CD4-positive, alpha-beta T cell treated with Interleukin-6 for 4 hours (primary cell): ENCODE measurements around the gene CNTD1.

ENCODE experiments used
- DNase-seq: peaks from one replicate; pipeline ENCODE4 v3.0.0-alpha.2; 2020; ENCODE audit warnings: mixed read lengths

Gene CNTD1

DNA sequence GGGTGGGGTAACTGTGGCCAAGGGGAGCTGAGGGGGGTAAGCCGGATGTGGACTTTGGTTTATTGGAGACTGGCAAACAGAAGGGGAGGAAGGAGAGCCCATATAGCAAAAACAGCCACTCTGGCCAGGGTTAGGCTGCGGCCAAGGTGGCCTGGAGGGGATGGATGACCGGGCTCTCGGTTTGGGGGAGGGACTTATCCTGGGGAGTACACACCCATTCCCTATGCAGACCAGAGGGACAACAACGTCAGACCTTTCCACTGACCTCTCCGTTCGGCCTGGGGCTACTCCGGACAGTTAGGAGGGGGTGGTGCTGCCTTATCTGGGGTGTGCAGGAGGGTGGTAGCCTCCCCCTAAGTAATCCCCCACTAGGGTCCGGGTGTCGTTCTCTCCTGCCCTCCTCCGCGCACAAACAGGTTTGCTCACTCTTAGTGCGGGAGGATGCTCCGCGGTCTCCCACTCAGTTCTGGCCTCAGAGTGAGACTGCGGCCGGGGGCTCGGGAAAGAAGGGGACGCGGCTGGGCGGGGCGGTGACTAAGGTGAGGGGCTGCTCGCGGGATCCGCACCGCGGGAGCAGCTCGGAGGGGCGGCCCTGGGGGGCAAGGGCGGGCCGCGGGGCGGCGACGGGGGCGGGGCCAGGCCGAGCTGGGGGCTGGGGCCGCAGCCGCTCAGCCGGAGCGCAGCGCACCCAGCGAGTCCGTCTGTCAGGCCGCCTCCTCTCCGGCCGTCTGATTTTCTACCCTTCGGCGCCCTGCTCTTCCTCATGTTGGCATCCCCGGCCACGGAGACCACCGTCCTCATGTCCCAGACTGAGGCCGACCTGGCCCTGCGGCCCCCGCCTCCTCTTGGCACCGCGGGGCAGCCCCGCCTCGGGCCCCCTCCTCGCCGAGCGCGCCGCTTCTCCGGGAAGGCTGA, 18.5 kb upstream of the CNTD1 start, which contains the start of gene WNK4:
TSS of gene WNK4 (plus strand) at position 675 of the 915 bp plus-strand sequence. CDS start at position 764, 89 bp downstream.
- DNase-seq, result no peak

DNA sequence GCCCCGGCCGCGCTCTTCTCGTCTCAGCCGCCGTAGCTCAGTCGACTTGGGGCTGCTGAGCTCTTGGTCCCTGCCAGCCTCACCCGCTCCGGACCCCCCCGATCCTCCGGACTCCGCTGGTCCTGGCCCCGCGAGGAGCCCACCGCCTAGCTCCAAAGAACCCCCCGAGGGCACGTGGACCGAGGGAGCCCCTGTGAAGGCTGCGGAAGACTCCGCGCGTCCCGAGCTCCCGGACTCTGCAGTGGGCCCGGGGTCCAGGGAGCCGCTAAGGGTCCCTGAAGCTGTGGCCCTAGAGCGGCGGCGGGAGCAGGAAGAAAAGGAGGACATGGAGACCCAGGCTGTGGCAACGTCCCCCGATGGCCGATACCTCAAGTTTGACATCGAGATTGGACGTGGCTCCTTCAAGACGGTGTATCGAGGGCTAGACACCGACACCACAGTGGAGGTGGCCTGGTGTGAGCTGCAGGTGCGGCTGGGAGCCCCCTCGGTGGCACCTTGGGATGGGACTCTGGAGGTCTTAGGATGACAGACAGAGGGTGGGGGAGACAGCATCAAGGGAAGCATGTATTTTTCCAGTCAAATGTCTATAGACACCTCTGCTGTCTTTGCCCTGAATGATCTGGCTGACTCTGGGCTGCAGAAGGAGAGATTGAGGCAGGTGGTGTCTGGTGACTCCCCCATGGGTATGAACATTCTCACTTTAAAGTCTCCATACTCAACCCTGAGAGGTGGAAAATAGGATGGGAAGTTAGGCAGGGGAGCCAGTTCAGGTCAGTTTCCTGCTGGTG, 17.6 kb upstream of the CNTD1 start:
- DNase-seq, result no peak

DNA sequence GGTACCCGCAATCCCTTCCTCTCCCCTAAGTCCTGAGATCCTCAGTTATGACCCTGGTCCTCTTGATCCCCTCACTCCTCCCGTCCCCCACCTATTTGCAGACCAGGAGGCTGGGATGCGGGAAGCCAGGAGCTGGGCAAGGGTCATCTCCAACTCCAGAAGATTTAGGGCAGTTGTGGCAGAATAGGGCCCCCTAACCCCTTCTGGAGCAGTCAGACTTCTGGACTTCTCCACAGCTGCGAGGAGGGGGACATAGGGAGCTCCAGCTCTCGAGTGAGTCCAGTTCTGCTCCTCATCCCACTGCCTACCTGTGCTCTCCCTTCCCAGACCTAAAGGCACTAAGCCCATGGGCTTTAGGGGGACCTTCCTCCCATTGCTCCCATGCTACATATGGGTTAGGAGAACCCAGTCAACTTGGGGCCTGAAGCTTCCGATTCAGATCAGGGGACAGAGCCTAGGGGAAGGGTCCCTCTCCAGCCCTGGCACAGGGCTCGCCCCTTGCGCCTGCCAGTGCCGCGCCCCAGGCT, 17.0 kb upstream of the CNTD1 start:
- no peak for DNase-seq

DNA sequence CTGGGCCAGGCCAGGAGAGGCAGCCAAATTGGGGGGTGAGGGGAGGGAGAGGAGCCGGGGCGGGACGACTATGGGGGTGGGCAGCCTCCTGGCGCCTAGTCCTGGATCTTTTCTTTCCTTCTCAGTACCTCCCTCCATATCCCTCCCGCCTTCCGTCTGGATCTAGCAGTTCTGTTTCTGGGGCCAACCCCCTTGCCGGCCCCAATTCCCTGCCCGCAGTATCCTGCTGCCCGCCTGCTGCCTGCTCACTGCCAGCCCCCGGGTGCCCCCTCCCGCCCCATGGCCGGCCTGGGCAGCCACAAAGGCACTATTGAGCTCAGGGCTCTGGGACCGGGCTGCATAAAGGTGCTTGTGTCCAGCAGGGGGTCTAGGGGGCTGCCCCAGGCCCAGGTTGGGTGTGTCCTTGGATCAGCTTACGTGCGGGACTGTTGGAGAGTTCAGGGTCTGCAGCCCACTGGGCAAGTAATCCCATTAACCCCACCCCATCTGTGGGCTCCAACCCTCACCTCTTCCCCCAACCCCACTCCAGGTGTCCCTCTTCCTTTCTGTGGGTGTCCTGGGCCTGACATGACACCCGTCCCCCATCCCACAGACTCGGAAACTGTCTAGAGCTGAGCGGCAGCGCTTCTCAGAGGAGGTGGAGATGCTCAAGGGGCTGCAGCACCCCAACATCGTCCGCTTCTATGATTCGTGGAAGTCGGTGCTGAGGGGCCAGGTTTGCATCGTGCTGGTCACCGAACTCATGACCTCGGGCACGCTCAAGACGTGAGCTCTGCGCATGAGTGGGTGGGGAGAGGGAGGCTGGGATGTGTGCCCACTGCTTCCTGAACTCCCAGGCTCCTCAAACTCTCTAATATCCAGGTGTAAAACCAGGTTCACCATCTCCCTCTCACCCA, 16.2 kb upstream of the CNTD1 start:
- DNase-seq, result no peak

DNA sequence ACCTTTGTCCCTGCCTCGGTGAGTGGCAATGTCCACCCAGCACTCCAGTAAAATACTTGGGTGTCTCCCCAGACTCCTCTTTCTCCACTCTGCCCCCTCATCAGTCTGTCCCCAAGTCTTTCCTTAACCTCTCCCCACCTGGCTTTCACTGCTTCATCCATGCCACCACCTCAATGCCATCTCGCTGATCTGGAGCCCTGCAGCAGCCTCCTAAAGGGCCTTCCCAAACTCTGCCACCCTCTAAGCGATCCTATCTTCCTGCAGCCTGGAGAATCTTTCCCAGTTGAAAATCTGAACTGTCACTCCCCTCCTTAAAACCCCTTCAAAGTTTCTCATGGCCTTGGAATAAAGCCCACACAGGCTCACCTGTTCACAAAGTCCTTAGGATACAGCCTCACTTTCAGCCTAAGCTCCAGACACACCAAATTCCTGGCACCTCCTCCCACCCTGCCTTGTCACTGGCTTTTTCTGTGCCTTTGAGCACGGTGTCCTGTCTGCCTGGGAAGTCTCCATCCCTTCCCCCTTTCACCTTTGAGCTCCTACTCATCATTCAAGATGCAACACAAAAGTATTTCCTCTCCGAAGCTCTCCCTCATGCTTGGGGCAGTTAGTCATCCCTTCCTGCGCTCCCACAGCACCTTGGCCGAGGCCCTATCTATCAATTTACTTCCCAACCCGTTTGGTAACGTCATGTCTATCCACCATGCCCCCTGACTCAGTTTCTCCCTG, 15.4 kb upstream of the CNTD1 start:
- no peak for DNase-seq

DNA sequence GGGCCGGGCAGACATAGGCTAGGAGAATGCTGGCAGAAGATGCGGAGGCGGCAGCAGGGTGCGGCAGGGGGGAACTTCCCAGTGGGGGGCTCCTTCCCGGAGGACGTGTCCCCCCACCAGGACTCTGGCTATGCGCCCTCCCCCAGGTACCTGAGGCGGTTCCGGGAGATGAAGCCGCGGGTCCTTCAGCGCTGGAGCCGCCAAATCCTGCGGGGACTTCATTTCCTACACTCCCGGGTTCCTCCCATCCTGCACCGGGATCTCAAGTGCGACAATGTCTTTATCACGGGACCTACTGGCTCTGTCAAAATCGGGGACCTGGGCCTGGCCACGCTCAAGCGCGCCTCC, 14.9 kb upstream of the CNTD1 start:
- DNase-seq, result no peak

DNA sequence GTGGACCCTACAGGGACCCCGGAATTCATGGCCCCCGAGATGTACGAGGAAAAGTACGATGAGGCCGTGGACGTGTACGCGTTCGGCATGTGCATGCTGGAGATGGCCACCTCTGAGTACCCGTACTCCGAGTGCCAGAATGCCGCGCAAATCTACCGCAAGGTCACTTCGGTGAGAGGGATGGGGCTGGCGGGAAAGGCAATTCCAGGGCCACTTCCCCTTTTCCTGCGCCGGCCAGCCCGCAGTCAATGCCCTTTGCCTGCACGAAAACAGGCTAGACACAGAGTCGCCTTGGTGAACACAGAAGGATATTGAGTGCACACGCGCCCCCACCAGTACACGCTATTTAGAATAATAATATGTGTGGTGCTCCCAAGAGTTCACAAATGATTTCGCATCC, 14.3 kb upstream of the CNTD1 start:
- DNase-seq, result no peak

DNA sequence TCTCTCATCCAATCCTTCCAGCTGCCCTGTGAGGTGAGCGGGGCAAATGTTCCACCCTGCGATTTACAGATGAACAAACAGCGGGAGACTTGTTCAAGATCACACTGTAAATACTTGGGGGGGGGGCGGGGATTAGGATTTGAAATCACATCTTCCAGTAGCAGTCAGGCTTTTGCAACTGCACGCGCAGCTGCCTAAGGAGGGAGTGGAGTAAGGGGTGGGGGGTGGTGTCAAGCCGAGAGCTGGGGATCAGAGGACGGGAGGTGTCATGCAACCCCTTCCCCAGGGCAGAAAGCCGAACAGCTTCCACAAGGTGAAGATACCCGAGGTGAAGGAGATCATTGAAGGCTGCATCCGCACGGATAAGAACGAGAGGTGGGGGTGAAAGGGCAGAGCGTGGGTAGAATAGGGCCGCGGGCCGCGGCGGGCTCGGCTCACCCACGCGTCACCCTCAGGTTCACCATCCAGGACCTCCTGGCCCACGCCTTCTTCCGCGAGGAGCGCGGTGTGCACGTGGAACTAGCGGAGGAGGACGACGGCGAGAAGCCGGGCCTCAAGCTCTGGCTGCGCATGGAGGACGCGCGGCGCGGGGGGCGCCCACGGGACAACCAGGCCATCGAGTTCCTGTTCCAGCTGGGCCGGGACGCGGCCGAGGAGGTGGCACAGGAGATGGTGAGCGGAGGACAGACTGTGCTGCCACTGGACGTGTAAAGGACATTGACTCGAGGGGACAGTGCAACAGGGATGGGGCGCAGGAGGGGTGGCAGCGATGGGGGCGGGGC, 13.7 kb upstream of the CNTD1 start:
- DNase-seq, result no peak

DNA sequence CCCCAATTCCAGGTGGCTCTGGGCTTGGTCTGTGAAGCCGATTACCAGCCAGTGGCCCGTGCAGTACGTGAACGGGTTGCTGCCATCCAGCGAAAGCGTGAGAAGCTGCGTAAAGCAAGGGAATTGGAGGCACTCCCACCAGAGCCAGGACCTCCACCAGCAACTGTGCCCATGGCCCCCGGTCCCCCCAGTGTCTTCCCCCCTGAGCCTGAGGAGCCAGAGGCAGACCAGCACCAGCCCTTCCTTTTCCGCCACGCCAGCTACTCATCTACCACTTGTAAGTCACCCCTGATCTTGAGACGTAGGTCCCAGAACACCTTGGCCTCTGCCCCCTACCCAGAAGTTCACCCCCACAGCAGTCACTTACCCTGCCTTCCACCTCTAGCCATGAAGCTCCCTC, 11.4 kb upstream of the CNTD1 start:
- DNase-seq, result no peak

DNA sequence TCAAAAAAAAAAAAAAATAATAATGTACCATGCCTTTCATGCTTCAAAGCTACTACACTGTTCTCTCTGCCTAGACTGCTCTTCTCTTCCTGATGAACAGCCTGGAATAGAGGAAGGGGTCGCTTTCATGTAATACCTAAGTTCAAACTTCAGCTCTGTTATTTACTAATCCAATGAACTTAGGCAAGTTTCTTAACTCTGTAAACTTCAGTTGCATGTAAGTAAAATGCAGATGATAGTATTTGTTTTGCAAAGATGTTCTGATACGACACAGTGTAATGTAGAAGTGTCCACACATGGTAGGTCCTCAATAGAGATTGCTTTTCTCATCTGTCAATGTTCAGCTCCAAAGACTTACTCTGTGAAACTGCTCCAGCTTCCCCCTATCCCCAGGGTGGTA, 6.7 kb upstream of the CNTD1 start:
- DNase-seq, result no peak

DNA sequence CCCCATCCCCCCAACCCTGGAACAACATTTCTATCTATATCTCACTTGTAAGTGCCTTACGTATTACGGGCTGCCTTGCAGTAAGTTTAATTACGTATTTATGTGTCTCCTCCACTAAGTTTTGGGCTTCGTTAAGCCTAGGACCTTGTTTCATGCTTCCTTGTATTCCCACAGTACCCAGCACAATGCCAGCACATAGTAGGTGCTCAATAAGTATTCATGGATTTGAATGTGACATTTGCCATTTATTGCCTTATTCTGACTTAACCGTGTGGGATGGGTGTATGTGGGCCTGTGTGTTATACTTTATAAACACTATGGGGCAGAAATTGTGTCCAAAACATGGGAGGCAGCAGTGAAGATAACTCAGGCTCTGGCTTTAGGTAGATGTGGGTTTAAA, 6.1 kb upstream of the CNTD1 start:
- DNase-seq, result no peak

DNA sequence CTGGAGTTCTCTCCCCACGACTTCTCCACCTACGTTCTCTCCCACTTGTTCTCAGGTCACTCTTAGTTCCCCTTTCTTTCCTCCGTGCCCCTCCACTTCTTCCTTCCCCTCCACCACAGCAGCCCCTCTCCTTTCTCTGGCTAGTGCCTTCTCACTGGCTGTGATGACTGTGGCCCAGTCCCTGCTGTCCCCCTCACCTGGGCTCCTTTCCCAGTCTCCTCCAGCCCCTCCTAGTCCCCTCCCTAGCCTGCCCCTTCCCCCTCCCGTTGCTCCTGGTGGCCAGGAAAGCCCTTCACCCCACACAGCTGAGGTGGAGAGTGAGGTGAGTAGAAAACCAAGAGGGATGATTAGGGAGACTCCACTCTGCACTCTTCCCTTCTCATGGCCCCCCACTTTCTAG, 3.6 kb upstream of the CNTD1 start:
- no peak for DNase-seq

DNA sequence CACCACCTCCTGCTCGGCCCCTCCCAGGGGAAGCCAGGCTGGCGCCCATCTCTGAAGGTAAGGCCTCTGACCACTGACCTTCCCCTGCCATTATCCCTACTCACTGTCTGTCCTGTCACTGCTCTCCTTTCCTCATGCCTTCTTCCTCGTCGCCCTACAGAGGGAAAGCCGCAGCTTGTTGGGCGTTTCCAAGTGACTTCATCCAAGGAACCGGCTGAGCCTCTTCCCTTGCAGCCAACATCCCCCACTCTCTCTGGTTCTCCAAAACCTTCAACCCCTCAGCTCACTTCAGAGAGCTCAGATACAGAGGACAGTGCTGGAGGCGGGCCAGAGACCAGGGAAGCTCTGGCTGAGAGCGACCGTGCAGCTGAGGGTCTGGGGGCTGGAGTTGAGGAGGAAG, 3.2 kb upstream of the CNTD1 start:
- no peak for DNase-seq

DNA sequence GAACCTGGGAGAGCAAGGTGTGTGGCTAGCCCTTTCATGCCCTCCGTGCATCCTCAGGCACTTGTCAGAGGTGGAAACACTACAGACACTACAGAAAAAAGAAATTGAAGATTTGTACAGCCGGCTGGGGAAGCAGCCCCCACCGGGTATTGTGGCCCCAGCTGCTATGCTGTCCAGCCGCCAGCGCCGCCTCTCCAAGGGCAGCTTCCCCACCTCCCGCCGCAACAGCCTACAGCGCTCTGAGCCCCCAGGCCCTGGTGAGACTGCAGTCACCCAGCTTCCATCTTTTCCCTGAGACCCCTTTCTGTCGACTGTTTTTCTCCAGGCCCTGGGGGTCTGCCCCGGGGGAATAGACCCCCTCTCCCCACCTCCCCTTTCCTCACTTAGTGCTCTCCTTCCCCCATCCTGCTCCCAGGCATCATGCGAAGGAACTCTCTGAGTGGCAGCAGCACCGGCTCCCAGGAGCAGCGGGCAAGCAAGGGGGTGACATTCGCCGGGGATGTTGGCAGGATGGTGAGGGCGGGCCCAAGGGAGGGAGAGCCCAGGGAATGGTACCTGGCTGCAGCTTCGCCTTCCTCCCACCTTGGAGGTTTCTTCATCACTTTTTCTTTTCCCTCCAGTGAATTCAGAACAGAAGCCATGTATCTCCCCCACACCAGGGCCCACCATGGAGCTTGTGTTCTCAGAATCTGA, 2.4 kb upstream of the CNTD1 start:
- DNase-seq, result no peak

DNA sequence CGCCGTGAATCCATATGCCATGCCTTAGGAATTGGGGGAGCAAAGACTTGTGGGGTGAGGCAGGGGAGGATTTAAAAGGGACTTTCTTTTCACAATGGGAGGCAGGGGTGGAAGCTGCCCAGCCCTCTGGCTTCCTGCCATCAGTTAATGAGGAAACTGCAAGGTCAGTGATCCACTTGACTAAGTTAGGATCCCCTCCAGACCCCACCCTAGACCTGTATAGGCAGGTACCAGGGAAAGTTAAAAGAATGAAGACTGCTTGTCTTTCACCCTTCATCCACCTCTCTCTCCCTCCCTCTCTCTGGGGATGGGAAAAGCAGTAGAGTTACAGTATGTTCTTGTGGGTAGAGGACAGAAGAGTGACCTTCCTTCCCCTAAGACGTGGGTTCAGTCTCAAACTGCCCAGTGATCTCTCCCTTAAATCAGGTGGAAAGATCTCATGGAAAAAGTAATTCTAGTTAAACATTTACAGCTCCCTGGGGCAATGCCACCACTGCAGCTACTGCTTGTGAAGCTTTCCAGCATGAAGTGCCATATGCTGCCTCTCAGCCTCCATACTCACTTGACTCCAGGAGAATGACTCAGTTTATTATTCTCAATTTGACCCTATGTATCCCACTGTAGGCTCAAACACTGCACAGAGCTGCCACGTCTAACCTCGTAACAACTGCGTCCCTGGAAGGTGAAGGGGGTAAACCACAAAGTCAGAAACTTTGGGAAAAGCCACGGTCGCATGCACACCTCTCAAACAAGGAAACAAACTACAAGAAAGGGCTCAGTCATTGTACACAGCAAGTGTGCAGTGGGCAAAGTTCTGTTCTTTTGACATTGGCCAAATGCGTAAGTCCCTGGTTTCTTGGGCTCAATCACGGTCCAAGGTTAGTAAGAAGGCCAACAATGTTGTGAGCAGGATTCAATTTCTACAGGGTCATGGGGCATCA, 1.3 kb upstream of the CNTD1 start:
- no peak for DNase-seq

DNA sequence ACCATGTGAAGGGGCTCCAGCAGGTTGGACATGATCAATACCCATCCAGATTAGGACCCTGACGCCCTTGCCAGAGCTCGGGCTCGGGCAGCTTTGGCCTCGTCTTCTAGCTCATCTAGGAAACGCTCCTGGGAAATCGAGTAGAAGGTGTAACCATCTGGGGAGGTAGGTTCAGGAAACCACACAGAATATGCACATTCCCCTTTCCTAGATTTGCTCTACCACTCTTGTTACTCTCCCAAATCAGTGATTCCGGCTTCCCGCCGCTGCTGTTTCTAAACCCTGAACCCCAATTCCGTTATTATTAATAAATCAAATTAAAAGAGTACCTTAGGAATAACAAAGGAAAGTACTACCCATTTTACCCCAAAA, 664 bp upstream of the CNTD1 start:
- no peak for DNase-seq

DNA sequence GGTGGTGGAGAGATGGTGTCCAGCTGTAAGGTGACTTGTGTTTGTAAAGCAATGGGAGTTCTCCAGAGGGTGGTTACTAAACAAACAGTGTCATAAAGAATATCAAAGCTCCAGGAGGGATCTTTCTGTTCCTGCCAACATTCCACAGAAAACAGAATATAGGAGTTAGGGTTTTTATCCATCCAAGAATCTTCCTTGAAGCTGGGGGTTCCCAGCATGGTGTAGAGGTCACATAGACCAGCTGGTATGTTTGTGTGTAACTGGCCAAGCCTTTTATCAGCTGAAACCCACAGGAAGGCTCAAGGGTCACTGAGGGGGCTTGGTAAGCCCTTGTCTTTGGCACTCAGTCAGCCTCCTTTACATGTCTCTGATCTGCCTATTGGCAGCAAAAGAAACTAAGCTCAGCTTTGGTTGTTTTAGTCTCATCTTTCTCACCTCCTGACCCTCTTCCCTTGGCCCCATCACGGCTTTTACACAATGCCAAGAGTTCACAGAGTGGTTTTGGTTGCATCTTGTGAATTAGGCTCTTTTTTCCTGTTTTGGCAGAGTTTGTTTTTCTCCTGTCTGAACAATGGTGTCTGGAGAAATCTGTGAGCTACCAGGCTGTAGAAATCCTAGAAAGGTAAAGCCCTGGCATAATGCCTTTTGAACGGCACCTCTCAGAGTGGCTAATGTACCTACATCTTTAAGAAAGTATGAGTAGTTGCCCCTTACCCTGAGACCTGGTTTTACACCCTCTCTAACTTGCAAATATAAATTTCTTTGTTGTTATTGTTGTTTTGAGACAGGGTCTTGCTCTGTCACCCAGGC, 4.6 kb downstream of the CNTD1 start:
- no peak for DNase-seq

DNA sequence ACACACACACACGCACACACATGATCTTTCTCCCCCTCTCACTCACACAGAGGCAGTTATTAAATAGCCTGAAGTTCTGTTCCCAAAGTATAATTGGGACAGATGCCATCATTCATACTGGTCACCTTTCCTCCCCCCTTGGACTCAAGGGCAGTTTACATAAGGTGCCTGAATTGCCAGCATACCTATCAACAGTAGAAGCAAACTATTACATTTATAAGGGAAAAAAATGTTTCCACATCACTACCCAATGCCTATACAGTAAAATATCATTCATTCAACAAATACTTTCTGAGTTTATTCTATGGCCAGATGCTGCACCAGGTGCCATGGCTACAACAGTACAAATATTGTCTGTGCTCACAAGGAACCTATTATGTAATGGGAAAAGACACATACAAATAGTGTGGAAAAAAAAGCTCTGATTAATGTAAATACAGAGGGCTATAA, 6.3 kb downstream of the CNTD1 start:
- no peak for DNase-seq

DNA sequence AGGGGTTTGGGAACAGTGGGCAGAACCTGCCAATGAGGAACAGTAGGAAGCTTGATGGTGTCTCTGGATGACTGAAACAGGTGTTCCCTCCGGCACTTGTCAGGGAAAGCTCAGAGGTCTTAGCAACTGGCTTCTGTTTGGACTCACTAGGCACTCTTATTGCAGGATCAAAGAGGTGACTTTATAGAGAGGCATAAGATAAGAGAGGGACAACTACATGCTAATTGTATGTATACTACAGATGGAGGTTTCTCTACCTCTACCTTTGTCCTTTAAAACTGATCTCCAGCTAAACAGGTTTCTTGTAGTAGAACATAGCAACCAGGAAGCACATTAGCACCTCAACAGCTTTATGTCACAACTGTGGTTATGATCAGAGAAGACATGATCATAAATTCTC, 7.6 kb downstream of the CNTD1 start:
- DNase-seq, result no peak
